Caco-2 (cell line): ENCODE data around the gene DMRTC2. TPM values are rescaled to one million over a fixed set of nuclear protein-coding genes. Genes with fewer than 3 reads are reported as not detected.

ENCODE experiments used
- BruUV-seq: library from RNA; stranded (reverse); fragments of 400-500 nt; replicated peaks from 2 replicates; lab custom pipeline; 2021; lab: Mats Ljungman, UMichigan
- CTCF ChIA-PET: fragments of 300-600 bp; sonication (Branson Sonifier 250); formaldehyde crosslinking; loops from one replicate; lab custom pipeline; 2022; ENCODE audit warnings: antibody characterized with exemption; lab: Charles Lee
- POLR2A ChIA-PET: fragments of 300-600 bp; sonication (Branson Sonifier 250); formaldehyde crosslinking; loops from one replicate; lab custom pipeline; 2022; ENCODE audit warnings: antibody characterized with exemption; lab: Charles Lee
- DNase-seq, 2 experiments: peaks; one replicate each; pipeline versions ENCODE4 v3.0.0 to v3.0.0-alpha.2; 2020 to 2022
- H3K27me3 ChIP-seq: replicated peaks from 2 replicates; pipeline ENCODE4 v1.6.0; 2011; ENCODE audit warnings: low read length; ENCODE audit not compliant: control insufficient read depth, insufficient read depth
- H3K36me3 ChIP-seq: 2 replicates; pipeline ENCODE4 v1.5.1; 2011; ENCODE audit warnings: low read length; ENCODE audit not compliant: control insufficient read depth, insufficient read depth
- H3K4me1 ChIP-seq: fragments of 250-450 bp; sonication (Bioruptor Pico); 2 replicates; pipeline ENCODE4 v1.5.1; 2020; ENCODE audit warnings: mild to moderate bottlenecking
- H3K4me3 ChIP-seq: 2 replicates; pipeline ENCODE4 v1.5.1; 2011; ENCODE audit warnings: low read depth, mild to moderate bottlenecking, control low read depth, low read length
- H3K9me3 ChIP-seq: fragments of 250-450 bp; sonication (Bioruptor Pico); 2 replicates; pipeline ENCODE4 v1.5.1; 2020; ENCODE audit warnings: mild to moderate bottlenecking, moderate library complexity
- H3K27ac Mint-ChIP-seq: one replicate; pipeline ENCODE4 v1.8.0; 2022; ENCODE audit warnings: mixed read lengths; ENCODE audit not compliant: unreplicated experiment
- H3K27me3 Mint-ChIP-seq: one replicate; pipeline ENCODE4 v1.8.0; 2022; ENCODE audit warnings: mixed read lengths; ENCODE audit not compliant: insufficient read depth, unreplicated experiment
- H3K36me3 Mint-ChIP-seq: one replicate; pipeline ENCODE4 v1.8.0; 2022; ENCODE audit warnings: mild to moderate bottlenecking, mixed read lengths; ENCODE audit not compliant: insufficient read depth, unreplicated experiment
- H3K4me1 Mint-ChIP-seq: one replicate; pipeline ENCODE4 v1.8.0; 2022; ENCODE audit warnings: low read depth, mixed read lengths; ENCODE audit not compliant: unreplicated experiment
- H3K4me3 Mint-ChIP-seq: one replicate; pipeline ENCODE4 v1.8.0; 2022; ENCODE audit warnings: mild to moderate bottlenecking, moderate library complexity, mixed read lengths; ENCODE audit not compliant: unreplicated experiment
- H3K9me3 Mint-ChIP-seq: one replicate; pipeline ENCODE4 v1.8.0; 2022; ENCODE audit warnings: mixed read lengths; ENCODE audit not compliant: unreplicated experiment
- CTCF ChIP-seq, 2 experiments: fragments of 200-600 bp in 1 of 2; IDR thresholded peaks; 1 replicate in 1 of 2; 2 replicates in 1 of 2; pipeline versions ENCODE4 v1.5.1 to v1.8.0; 2011 to 2022; ENCODE audit warnings: antibody characterized with exemption in 1 of 2, control low read depth in 1 of 2, inconsistent platforms in 1 of 2, low read depth in 1 of 2, low read length in 1 of 2, mild to moderate bottlenecking in 1 of 2, moderate library complexity in 1 of 2; ENCODE audit not compliant: insufficient read depth in 1 of 2, severe bottlenecking in 1 of 2, unreplicated experiment in 1 of 2
- intact Hi-C: fragments of 100-400 bp; cut with micrococcal nuclease; formaldehyde crosslinking; loops from one replicate; pipeline ENCODE4 v1.10.0; 2022; ENCODE audit not compliant: unreplicated experiment
- total RNA-seq: library from RNA; stranded (reverse); gene quantifications from 2 replicates; pipeline ENCODE4 v1.2.3, GENCODE V29; 2022

DMRTC2 gene
- total RNA-seq, 1 experiment from 2014 or later = not detected

- H3K36me3 Mint-ChIP-seq = peaks cover 89% of the 10 kb centered on the region
- Histone ChIP-seq H3K4me1 (peaks cover 23% of the 10 kb centered on the region), H3K4me3 (no peak overlapping the region), H3K27me3 (no peaks in the 10 kb centered on the region), H3K9me3 (no peaks in the 10 kb centered on the region), H3K36me3 (peaks cover 26% of the 10 kb centered on the region)
- intact Hi-C loops = no loop called here
- POLR2A ChIA-PET = no interaction called here
- no peaks in the 10 kb centered on the region for H3K27me3 Mint-ChIP-seq
- H3K4me3 Mint-ChIP-seq = peak overlapping the region; percentile 84
- TF ChIP-seq CTCF (IDR thresholded peaks at IDR 0.05; ENCODE audit: insufficient read depth in 1 of 2, low read depth in 1 of 2, low read length in 1 of 2, severe bottlenecking in 1 of 2, unreplicated experiment in 1 of 2) = no peak
- H3K4me1 Mint-ChIP-seq = peaks cover 14% of the 10 kb centered on the region
- BruUV-seq = no TSS peak
- no peak overlapping the region for H3K27ac Mint-ChIP-seq
- CTCF ChIA-PET = interaction anchor here (1.4 kb wide), 1 partner anchor 10 kb away, joined by 3 read pairs; no protein-coding TSS in a partner anchor
- no peak for DNase-seq
- no peaks in the 10 kb centered on the region for H3K9me3 Mint-ChIP-seq
These were observed 18.5 kb downstream of the DMRTC2 start for GRCh38 chr19:41863209-41863931.

- peaks cover 26% of the 10 kb centered on the region for H3K4me1 ChIP-seq
- no peaks in the 10 kb centered on the region for H3K27me3 ChIP-seq
- POLR2A ChIA-PET = interaction anchor here (0.8 kb wide), 1 partner anchor 9 kb away, joined by 3 read pairs; no protein-coding TSS in a partner anchor
- H3K27ac Mint-ChIP-seq = peak overlapping the region; percentile 74
- H3K4me1 Mint-ChIP-seq = peaks cover 14% of the 10 kb centered on the region
- no peaks in the 10 kb centered on the region for H3K9me3 ChIP-seq
- DNase-seq = peak in 1 of 2 experiments; percentile 35
- no peaks in the 10 kb centered on the region for H3K27me3 Mint-ChIP-seq
- H3K9me3 Mint-ChIP-seq = no peaks in the 10 kb centered on the region
- peaks cover 28% of the 10 kb centered on the region for H3K36me3 ChIP-seq
- no peak overlapping the region for H3K4me3 ChIP-seq
- BruUV-seq = no TSS peak
- H3K36me3 Mint-ChIP-seq = peaks cover 99% of the 10 kb centered on the region
- H3K4me3 Mint-ChIP-seq = peak overlapping the region; percentile 20
- intact Hi-C loops = no loop called here
- CTCF ChIA-PET = interaction anchor here (1.4 kb wide), 1 partner anchor 9 kb away, joined by 3 read pairs; no protein-coding TSS in a partner anchor
- TF ChIP-seq CTCF (IDR thresholded peaks at IDR 0.05; ENCODE audit: insufficient read depth in 1 of 2, low read depth in 1 of 2, low read length in 1 of 2, severe bottlenecking in 1 of 2, unreplicated experiment in 1 of 2) = no peak
These were observed 19.5 kb downstream of the DMRTC2 start for GRCh38 chr19:41864374-41864773.

DNA sequence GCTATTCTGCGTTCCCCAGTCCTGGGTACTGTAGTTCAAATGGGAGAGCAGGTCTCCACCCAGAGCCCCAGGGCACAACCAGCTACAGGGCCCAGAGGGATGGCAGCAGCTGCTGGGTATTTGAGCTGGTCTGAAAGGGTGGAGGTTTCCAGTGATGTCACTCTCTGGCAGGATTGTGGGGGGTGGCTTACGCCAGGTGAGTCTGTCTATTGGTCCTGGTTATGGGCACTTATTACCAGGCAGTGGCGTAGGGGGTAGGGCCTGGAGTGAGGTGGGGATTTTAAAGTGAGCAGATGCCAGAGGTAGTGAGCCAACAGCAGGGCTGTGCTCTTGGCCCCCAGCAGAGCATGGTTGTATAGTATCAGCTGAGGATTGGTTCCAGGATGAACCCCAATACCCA, 21.4 kb downstream of the DMRTC2 start:
- no peaks in the 10 kb centered on the region for H3K27me3 Mint-ChIP-seq
- Histone ChIP-seq H3K27me3 (no peaks in the 10 kb centered on the region), H3K4me1 (peaks cover 31% of the 10 kb centered on the region), H3K4me3 (no peak overlapping the region), H3K36me3 (peaks cover 26% of the 10 kb centered on the region), H3K9me3 (no peaks in the 10 kb centered on the region)
- H3K9me3 Mint-ChIP-seq = no peaks in the 10 kb centered on the region
- ChIA-PET CTCF (no interaction called here), POLR2A (interaction anchor here (0.7 kb wide), 1 partner anchor 18 kb away, joined by 4 read pairs; no protein-coding TSS in a partner anchor)
- no TSS peak for BruUV-seq
- intact Hi-C loops = no loop called here
- TF ChIP-seq CTCF (IDR thresholded peaks at IDR 0.05; ENCODE audit: insufficient read depth in 1 of 2, low read depth in 1 of 2, low read length in 1 of 2, severe bottlenecking in 1 of 2, unreplicated experiment in 1 of 2) = no peak
- peak in 1 of 2 experiments; percentile 45 for DNase-seq
- peak overlapping the region; percentile 47 for H3K27ac Mint-ChIP-seq
- peaks cover 14% of the 10 kb centered on the region for H3K4me1 Mint-ChIP-seq
- H3K36me3 Mint-ChIP-seq = peaks cover 100% of the 10 kb centered on the region
- H3K4me3 Mint-ChIP-seq = peak overlapping the region; percentile 6
